GM13976 (cell line): ENCODE measurements around the gene ZFYVE28.

ENCODE experiments used
- DNase-seq: peaks from one replicate; pipeline ENCODE4 v3.0.0; 2012; ENCODE audit warnings: low spot score
- in situ Hi-C: fragments of 300-500 bp; cut with MboI; formaldehyde crosslinking; loops from one replicate; pipeline ENCODE4 v1.12.0; 2022; ENCODE audit warnings: low sequenced_read_pairs, mixed read lengths, inconsistent platforms; ENCODE audit not compliant: unreplicated experiment
- TF ChIP-seq, protein P1 (sequence below): IDR thresholded peaks from 2 replicates; pipeline ENCODE4 v1.5.1; 2012; ENCODE audit warnings: borderline replicate concordance, mild to moderate bottlenecking; ENCODE audit not compliant: insufficient read depth; ENCODE audit errors: extremely low read depth, missing control alignments, control extremely low read depth

ZFYVE28 gene

GRCh38 chr4:2356123-2357069 is 62.0 kb downstream of the ZFYVE28 start:
- DNase-seq, result no peak
- in situ Hi-C loops, result no loop called here
- TF ChIP-seq, protein P1, sequence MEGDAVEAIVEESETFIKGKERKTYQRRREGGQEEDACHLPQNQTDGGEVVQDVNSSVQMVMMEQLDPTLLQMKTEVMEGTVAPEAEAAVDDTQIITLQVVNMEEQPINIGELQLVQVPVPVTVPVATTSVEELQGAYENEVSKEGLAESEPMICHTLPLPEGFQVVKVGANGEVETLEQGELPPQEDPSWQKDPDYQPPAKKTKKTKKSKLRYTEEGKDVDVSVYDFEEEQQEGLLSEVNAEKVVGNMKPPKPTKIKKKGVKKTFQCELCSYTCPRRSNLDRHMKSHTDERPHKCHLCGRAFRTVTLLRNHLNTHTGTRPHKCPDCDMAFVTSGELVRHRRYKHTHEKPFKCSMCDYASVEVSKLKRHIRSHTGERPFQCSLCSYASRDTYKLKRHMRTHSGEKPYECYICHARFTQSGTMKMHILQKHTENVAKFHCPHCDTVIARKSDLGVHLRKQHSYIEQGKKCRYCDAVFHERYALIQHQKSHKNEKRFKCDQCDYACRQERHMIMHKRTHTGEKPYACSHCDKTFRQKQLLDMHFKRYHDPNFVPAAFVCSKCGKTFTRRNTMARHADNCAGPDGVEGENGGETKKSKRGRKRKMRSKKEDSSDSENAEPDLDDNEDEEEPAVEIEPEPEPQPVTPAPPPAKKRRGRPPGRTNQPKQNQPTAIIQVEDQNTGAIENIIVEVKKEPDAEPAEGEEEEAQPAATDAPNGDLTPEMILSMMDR, result no peak

DNA sequence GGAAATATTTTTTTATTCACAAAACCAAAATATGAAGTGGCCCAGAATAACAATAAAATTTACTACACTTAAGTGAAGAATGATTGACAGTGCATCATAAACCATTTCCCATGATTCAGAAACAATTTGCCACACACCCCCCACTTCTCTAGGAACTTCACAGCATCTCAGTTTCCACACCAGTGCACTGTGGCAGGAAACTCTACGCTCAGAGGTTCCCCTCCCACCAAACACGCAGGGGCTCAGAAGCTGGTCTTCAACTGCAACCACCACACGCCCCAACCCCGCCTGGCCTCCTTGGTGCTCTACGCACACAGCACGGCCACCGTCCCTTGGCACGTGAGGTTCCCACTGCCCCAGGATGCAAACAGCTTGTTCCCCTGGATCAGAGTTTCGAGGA is 63.7 kb downstream of the ZFYVE28 start:
- no peak for DNase-seq
- in situ Hi-C loops, result no loop called here
- TF ChIP-seq, protein P1, result no peak

DNA sequence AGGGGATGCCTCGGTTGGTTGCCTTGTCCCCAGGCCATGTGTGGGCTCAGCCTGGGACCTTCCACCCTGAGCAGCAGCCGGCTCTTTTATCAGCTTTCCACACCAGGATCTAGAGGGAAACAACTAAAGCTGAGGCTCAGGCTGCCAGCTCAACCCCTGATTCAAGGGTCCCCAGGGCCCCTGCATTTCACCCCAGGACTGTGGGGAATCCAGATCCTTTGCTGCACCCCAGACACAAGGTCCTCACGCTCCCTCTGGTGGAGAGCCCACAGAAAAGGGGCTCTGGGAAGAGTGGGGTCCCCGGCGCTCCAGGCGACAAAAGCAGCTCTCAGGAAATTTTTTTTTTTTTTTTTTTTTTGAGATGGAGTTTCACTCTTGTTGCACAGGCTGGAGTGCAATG is 64.3 kb downstream of the ZFYVE28 start:
- peak; percentile 70 for DNase-seq
- TF ChIP-seq, protein P1, result no peak
- in situ Hi-C loops, result no loop called here

DNA sequence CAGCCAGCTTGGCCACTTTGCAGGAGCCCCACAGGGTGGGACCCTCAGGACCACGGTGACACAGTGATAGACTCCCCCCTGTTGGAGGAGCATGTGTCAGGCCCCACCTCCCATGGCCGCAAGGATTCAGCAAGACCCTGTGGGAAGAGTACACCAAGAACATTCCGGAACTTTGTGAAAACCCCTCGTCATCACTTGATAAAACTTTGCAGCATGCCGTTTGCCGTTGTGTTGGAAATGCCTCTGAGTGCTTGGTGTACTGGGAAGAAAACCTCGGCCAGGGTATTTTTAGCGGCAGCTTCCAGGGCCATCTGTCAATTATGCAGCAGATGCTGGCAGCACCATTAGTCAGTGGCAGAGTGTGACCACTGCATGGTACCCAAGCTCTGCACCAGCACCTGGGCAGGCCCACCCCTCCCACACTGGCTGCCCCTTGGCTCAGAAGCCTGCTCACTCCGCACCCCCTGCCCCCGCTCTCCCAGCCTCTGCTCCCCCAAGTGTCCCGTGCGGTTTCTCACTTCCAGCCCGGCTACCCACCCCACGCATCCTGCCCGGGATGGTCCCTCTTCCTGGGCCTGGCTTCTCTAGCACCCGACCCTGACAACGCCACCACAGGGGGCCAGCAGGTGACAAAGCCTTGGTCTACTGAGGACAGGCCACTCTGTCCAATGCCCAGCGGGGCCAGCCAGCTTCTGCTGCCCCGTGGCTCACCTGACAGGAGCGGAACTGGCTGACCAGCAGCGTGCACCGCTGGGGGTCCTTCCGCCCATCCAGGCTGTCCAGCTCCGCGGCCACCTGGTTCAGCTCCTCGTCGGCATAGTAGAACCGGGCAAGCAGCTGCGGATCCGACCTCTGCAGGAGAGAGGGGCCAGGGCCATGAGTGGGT is 65.0 kb downstream of the ZFYVE28 start:
- no peak for DNase-seq
- in situ Hi-C loops, result no loop called here
- TF ChIP-seq, protein P1, result no peak

GRCh38 chr4:2352729-2353221 is 65.7 kb downstream of the ZFYVE28 start:
- TF ChIP-seq, protein P1, result no peak
- no peak for DNase-seq
- in situ Hi-C loops, result no loop called here

- in situ Hi-C loops, result no loop called here
- TF ChIP-seq, protein P1, result no peak
- peak; percentile 26 for DNase-seq
Measured at GRCh38 chr4:2352171-2352570, 66.3 kb downstream of the ZFYVE28 start.
